Fibroblast of lung (primary cell): ENCODE measurements around the gene MKLN1.

Experiments
- EZH2 ChIP-seq: IDR thresholded peaks from 2 replicates; pipeline ENCODE4 v1.5.1; 2012; ENCODE audit warnings: low read length, control low read depth, mild to moderate bottlenecking; ENCODE audit errors: missing control alignments
- TF ChIP-seq, protein P1 (sequence below), 2 donors: IDR thresholded peaks in 1 of 2; conservative IDR thresholded peaks in 1 of 2; 1 replicate in 1 of 2; 2 replicates in 1 of 2; pipeline ENCODE4 v1.5.1; 2011 to 2012; ENCODE audit warnings: low read length in 2 of 2, control low read depth in 1 of 2, inconsistent platforms in 1 of 2, low read depth in 1 of 2, mild to moderate bottlenecking in 1 of 2

DNA sequence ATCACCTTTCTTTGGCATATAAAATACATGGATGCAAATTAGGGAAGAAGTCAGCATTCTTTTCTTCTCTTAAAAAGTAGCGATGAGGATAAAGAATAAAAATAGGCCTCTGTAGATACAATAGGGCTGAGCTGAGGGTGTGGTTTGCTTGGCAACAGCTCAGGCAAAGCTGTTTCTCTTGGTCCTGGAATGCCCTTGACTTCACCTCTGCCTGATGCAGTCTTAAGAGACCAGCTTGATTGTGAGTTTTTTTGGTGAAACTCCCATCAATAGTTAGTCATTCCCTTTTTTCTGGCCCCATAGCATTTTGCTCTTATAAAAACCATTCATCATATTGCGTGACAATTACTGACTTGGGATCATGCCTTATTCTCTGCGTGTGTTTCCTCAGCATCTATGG is 42.1 kb upstream of the MKLN1 start:
- TF ChIP-seq, protein P1, sequence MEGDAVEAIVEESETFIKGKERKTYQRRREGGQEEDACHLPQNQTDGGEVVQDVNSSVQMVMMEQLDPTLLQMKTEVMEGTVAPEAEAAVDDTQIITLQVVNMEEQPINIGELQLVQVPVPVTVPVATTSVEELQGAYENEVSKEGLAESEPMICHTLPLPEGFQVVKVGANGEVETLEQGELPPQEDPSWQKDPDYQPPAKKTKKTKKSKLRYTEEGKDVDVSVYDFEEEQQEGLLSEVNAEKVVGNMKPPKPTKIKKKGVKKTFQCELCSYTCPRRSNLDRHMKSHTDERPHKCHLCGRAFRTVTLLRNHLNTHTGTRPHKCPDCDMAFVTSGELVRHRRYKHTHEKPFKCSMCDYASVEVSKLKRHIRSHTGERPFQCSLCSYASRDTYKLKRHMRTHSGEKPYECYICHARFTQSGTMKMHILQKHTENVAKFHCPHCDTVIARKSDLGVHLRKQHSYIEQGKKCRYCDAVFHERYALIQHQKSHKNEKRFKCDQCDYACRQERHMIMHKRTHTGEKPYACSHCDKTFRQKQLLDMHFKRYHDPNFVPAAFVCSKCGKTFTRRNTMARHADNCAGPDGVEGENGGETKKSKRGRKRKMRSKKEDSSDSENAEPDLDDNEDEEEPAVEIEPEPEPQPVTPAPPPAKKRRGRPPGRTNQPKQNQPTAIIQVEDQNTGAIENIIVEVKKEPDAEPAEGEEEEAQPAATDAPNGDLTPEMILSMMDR (conservative IDR thresholded peaks at IDR 0.05 in 1 of 2, IDR thresholded peaks at IDR 0.05 in 1 of 2; ENCODE audit: low read depth in 1 of 2, low read length in 2 of 2), result no peak
- TF ChIP-seq EZH2, result no peak
